HepG2 (cell line): ENCODE data around the gene PPM1K. TPM values are rescaled to one million over a fixed set of nuclear protein-coding genes. Genes with fewer than 3 reads are reported as not detected.

Experiments used
- ATAC-seq: fragments of 200-7000 bp; cut with Tn5 transposase; 3 replicates; pipeline ENCODE4 v1.9.1; 2020; ENCODE audit warnings: mild to moderate bottlenecking, moderate library complexity
- BruUV-seq: library from RNA; stranded (reverse); fragments of 400-500 nt; replicated peaks from 2 replicates; lab custom pipeline; 2021; lab: Mats Ljungman, UMichigan
- CTCF ChIA-PET: fragments of 300-600 bp; formaldehyde crosslinking; extraction: SDS; loops from one replicate; lab custom pipeline; 2021; ENCODE audit warnings: low total read pairs, inconsistent platforms, low intra/inter-chr PET ratio; lab: Yijun Ruan, JAX
- POLR2A ChIA-PET: fragments of 350-600 bp; sonication (Branson Sonifier 250); formaldehyde crosslinking; loops from one replicate; lab custom pipeline; 2020; ENCODE audit warnings: antibody characterized with exemption, inconsistent platforms; lab: Yijun Ruan, JAX
- DNase-seq: peaks from one replicate; pipeline ENCODE4 v3.0.0-alpha.2; 2015; ENCODE audit warnings: low spot score
- FAIRE-seq: peaks from 3 replicates; lab custom pipeline; 2011; peaks lifted over from hg19 to GRCh38; lab: Jason Lieb, UNC
- H2AFZ ChIP-seq: one replicate; pipeline ENCODE4 v1.6.1; 2011; ENCODE audit warnings: low read length, inconsistent platforms
- H3K27ac ChIP-seq: fragments of 300-600 bp; 3 replicates; pipeline ENCODE4 v1.8.0; 2011; ENCODE audit warnings: mixed run types, mild to moderate bottlenecking, mixed read lengths, low read length, inconsistent platforms; ENCODE audit not compliant: insufficient read depth; ENCODE audit errors: extremely low read length
- H3K27me3 ChIP-seq, 2 experiments: fragments of 200-600 bp in 1 of 2; 2 replicates in 1 of 2; 3 replicates in 1 of 2; pipeline versions ENCODE4 v1.6.0 to v1.8.0; 2011; ENCODE audit warnings: low read length in 2 of 2, mild to moderate bottlenecking in 2 of 2, moderate library complexity in 2 of 2, inconsistent platforms in 1 of 2; ENCODE audit not compliant: insufficient read depth in 2 of 2, control insufficient read depth in 1 of 2
- H3K36me3 ChIP-seq, 2 experiments: fragments of 200-600 bp in 1 of 2; replicated peaks in 1 of 2; 2 replicates in 1 of 2; 3 replicates in 1 of 2; pipeline versions ENCODE4 v1.5.1 to v1.8.0; 2011; ENCODE audit warnings: low read length in 2 of 2, inconsistent platforms in 1 of 2; ENCODE audit not compliant: insufficient read depth in 2 of 2, control insufficient read depth in 1 of 2
- H3K4me1 ChIP-seq: 2 replicates; pipeline ENCODE4 v1.5.1; 2012; ENCODE audit warnings: low read length, inconsistent platforms; ENCODE audit not compliant: insufficient read depth
- H3K4me2 ChIP-seq: 2 replicates; pipeline ENCODE4 v1.6.0; 2011; ENCODE audit warnings: low read depth, low read length, inconsistent platforms
- H3K4me3 ChIP-seq, 3 experiments: fragments of 200-600 bp in 1 of 3; sonication (generic), shearing (Covaris generic) in 1 of 3; replicated peaks in 1 of 3; 2 replicates each; pipeline ENCODE4 v1.5.1; 2011 to 2016; ENCODE audit warnings: low read length in 3 of 3, inconsistent platforms in 2 of 3, low read depth in 2 of 3, mild to moderate bottlenecking in 2 of 3, control low read depth in 1 of 3, mixed read lengths in 1 of 3; ENCODE audit not compliant: insufficient read depth in 1 of 3
- H3K79me2 ChIP-seq: one replicate; pipeline ENCODE4 v1.6.1; 2011; ENCODE audit warnings: low read length, inconsistent platforms; ENCODE audit not compliant: insufficient read depth
- H3K9ac ChIP-seq: 2 replicates; pipeline ENCODE4 v1.6.0; 2011; ENCODE audit warnings: mild to moderate bottlenecking, low read depth, low read length, inconsistent platforms; ENCODE audit not compliant: insufficient read depth
- H3K9me3 ChIP-seq: 2 replicates; pipeline ENCODE4 v1.5.1; 2012; ENCODE audit warnings: mild to moderate bottlenecking, low read length
- H4K20me1 ChIP-seq: 2 replicates; pipeline ENCODE4 v1.6.0; 2011; ENCODE audit warnings: inconsistent platforms, mild to moderate bottlenecking, low read length, moderate library complexity; ENCODE audit not compliant: insufficient read depth
- EHMT2 ChIP-seq: fragments of 200-600 bp; sonication (generic); IDR thresholded peaks from 2 replicates; pipeline ENCODE4 v1.7.0; 2017; ENCODE audit warnings: antibody characterized with exemption, low read depth, low read length, borderline replicate concordance
- ELF1 ChIP-seq: sonication (generic); formaldehyde crosslinking; IDR thresholded peaks from 2 replicates; pipeline ENCODE4 v1.4.0; 2020; ENCODE audit warnings: missing genetic modification reagents
- KLF15 ChIP-seq: sonication (generic); formaldehyde crosslinking; IDR thresholded peaks from 2 replicates; pipeline ENCODE4 v1.8.1; 2023; ENCODE audit warnings: borderline replicate concordance, mild to moderate bottlenecking, inconsistent platforms, missing genetic modification reagents, mixed read lengths
- KLF16 ChIP-seq, 2 experiments: sonication (generic) in 1 of 2; formaldehyde crosslinking in 1 of 2; IDR thresholded peaks; 2 replicates each; pipeline versions ENCODE4 v1.6.1 to v1.8.0; 2016 to 2023; ENCODE audit warnings: missing genetic modification reagents in 2 of 2, missing compliant biosample characterization in 1 of 2
- SMARCE1 ChIP-seq: fragments of 450-650 bp; IDR thresholded peaks from 2 replicates; pipeline ENCODE4 v1.6.1; 2017; ENCODE audit warnings: borderline replicate concordance
- SNRNP70 ChIP-seq: fragments of 200-400 bp; formaldehyde crosslinking; IDR thresholded peaks from 2 replicates; pipeline ENCODE4 v1.6.1; 2017; ENCODE audit warnings: mild to moderate bottlenecking, low read depth, low read length, moderate library complexity
- TCF7L2 ChIP-seq: IDR thresholded peaks from 2 replicates; pipeline ENCODE4 v1.6.1; 2011; ENCODE audit warnings: mild to moderate bottlenecking, low read depth, low read length, moderate library complexity
- ZNF274 ChIP-seq: sonication (generic); formaldehyde crosslinking; IDR thresholded peaks from 2 replicates; pipeline ENCODE4 v1.5.1; 2020; ENCODE audit warnings: mild to moderate bottlenecking, missing genetic modification reagents
- ZNF292 ChIP-seq: sonication (generic); formaldehyde crosslinking; IDR thresholded peaks from 2 replicates; pipeline ENCODE4 v1.8.1; 2022; ENCODE audit warnings: mild to moderate bottlenecking, low read depth, missing genetic modification reagents, borderline replicate concordance
- ZNF367 ChIP-seq: sonication (generic); formaldehyde crosslinking; IDR thresholded peaks from 2 replicates; pipeline ENCODE4 v1.4.0; 2020; ENCODE audit warnings: missing genetic modification reagents, borderline replicate concordance
- ZNF577 ChIP-seq: sonication (generic); formaldehyde crosslinking; IDR thresholded peaks from 2 replicates; pipeline ENCODE4 v1.4.0; 2020; ENCODE audit warnings: mild to moderate bottlenecking, low read depth, missing genetic modification reagents, borderline replicate concordance
- ZNF724P ChIP-seq: sonication (generic); formaldehyde crosslinking; IDR thresholded peaks from 2 replicates; pipeline ENCODE4 v1.8.0; 2022; ENCODE audit warnings: missing genetic modification reagents, borderline replicate concordance
- ZSCAN22 ChIP-seq: sonication (generic); formaldehyde crosslinking; IDR thresholded peaks from 2 replicates; pipeline ENCODE4 v1.4.0; 2020; ENCODE audit warnings: mild to moderate bottlenecking, missing genetic modification reagents
- WGBS: methylation state at CpG from one replicate; pipeline ENCODE4 v1.1.6; 2017; ENCODE audit warnings: low lambda C conversion rate; 5-methylcytosine and 5-hydroxymethylcytosine counted together
- in situ Hi-C: cut with HindIII; loops from 2 replicates; pipeline ENCODE4 v1.10.0; 2017; ENCODE audit warnings: low pct_unique_long_range_greater_than_20kb; ENCODE audit not compliant: extremely low pct_ligation_motif_present
- intact Hi-C: fragments of 100-400 bp; cut with micrococcal nuclease; formaldehyde crosslinking; loops from one replicate; pipeline ENCODE4 v1.10.0; 2022; ENCODE audit not compliant: unreplicated experiment
- polyA plus RNA-seq, 8 experiments: library from polyadenylated mRNA; depleted of rRNA in 3 of 8; stranded (reverse) in 7 of 8; unstranded in 1 of 8; fragments of >200 nt; fragmentation: Illumina TruSeq in 4 of 8; extraction: Trizol in 4 of 8; gene quantifications; 2 replicates each; pipeline versions ENCODE4 v1.2.1 to v1.2.3, GENCODE V29; 2011 to 2016; ENCODE audit warnings: low read depth in 4 of 8, missing spikeins in 1 of 8, mixed read lengths in 1 of 8; ENCODE audit not compliant: insufficient read depth in 1 of 8
- total RNA-seq, 5 experiments: library from RNA; depleted of rRNA; stranded (reverse); fragments of >200 nt; fragmentation: Illumina TruSeq; extraction: Trizol; gene quantifications; 2 replicates each; pipeline ENCODE4 v1.2.3, GENCODE V29; 2016; ENCODE audit warnings: low read depth in 1 of 5
- TF ChIP-seq, protein P1 (sequence below): sonication (generic); formaldehyde crosslinking; IDR thresholded peaks from 2 replicates; pipeline ENCODE4 v1.8.0; 2022; ENCODE audit warnings: mild to moderate bottlenecking, missing genetic modification reagents
- TF ChIP-seq, protein P2 (sequence below): sonication (generic); formaldehyde crosslinking; IDR thresholded peaks from 2 replicates; pipeline ENCODE4 v1.4.0; 2020; ENCODE audit warnings: missing genetic modification reagents
- TF ChIP-seq, protein P3 (sequence below): sonication (generic); formaldehyde crosslinking; IDR thresholded peaks from 2 replicates; pipeline ENCODE4 v1.8.0; 2022; ENCODE audit warnings: missing genetic modification reagents, low read depth, mild to moderate bottlenecking, borderline replicate concordance

PPM1K gene
- total and polyA plus RNA-seq, 2 of the 13 experiments (the other 11 are each of a cell fraction or from before 2014, with no cell fraction given) = 11.9 to 17.8 TPM

DNA sequence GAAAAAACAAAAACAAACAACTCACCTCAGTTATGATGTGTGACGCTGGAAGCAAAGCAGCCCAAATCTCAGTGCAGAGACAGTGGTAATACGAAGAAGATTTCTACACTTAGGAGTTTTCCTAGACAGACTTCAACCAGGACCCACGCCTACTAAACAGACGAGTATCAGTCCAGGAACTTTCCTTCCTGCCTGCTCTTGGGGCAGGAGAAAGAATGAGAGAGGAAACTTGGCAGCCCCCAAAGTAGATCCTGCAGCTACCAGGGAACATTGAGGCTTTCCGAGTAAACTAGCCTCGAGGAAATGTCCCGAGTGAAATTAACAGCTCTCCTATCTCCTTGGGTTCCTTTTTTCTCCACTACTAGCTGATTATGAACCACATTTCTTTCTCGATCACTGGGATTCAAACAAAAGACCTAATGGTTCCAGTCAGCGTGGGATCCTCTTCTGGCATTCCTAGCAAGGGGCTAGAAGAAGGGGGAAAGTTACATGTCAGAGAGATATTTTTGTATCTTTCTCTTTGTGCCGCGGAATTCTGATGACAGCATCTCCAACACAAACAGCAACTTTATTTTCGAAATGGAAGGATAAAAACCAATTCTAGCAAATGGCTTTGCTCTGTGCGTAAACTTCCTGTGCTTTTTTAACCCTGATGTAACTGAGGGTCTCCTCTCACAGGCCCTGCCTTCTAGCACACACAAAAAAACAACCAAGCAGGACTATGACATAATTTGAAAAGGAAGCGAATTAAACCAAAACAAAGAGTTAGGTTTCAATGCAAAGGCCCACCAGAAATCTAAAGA lies 53.2 kb downstream of the PPM1K start:
- H4K20me1 ChIP-seq = no peaks in the 10 kb centered on the region
- H3K9ac ChIP-seq = no peak overlapping the region; the same call in 1 of the 2 replicates
- CTCF ChIA-PET = no interaction called here
- intact Hi-C loops = no loop called here
- 20% methylated on average over 14 of the region's 14 CpGs for WGBS
- no peak for DNase-seq
- H2AFZ ChIP-seq = no peak overlapping the region
- no peaks in the 10 kb centered on the region for H3K36me3 ChIP-seq
- in situ Hi-C loops = no loop called here
- no peaks in the 10 kb centered on the region for H3K9me3 ChIP-seq
- no TSS peak for BruUV-seq
- TF ChIP-seq, protein P1, sequence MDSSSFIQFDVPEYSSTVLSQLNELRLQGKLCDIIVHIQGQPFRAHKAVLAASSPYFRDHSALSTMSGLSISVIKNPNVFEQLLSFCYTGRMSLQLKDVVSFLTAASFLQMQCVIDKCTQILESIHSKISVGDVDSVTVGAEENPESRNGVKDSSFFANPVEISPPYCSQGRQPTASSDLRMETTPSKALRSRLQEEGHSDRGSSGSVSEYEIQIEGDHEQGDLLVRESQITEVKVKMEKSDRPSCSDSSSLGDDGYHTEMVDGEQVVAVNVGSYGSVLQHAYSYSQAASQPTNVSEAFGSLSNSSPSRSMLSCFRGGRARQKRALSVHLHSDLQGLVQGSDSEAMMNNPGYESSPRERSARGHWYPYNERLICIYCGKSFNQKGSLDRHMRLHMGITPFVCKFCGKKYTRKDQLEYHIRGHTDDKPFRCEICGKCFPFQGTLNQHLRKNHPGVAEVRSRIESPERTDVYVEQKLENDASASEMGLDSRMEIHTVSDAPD (CRISPR knock-in tag) = no peak
- TF ChIP-seq, protein P2, sequence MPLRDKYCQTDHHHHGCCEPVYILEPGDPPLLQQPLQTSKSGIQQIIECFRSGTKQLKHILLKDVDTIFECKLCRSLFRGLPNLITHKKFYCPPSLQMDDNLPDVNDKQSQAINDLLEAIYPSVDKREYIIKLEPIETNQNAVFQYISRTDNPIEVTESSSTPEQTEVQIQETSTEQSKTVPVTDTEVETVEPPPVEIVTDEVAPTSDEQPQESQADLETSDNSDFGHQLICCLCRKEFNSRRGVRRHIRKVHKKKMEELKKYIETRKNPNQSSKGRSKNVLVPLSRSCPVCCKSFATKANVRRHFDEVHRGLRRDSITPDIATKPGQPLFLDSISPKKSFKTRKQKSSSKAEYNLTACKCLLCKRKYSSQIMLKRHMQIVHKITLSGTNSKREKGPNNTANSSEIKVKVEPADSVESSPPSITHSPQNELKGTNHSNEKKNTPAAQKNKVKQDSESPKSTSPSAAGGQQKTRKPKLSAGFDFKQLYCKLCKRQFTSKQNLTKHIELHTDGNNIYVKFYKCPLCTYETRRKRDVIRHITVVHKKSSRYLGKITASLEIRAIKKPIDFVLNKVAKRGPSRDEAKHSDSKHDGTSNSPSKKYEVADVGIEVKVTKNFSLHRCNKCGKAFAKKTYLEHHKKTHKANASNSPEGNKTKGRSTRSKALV (CRISPR knock-in tag) = no peak
- no peak for TF ChIP-seq KLF16 (CRISPR knock-in tag; IDR thresholded peaks at IDR 0.05)
- no peak for TF ChIP-seq SNRNP70
- no peak for TF ChIP-seq ZNF577 (CRISPR knock-in tag)
- TF ChIP-seq SMARCE1 = no peak
- no peak for TF ChIP-seq ZSCAN22 (CRISPR knock-in tag)
- no peak for TF ChIP-seq ZNF724P (CRISPR knock-in tag)
- no peak for TF ChIP-seq ELF1 (CRISPR knock-in tag)
- TF ChIP-seq ZNF292 (CRISPR knock-in tag) = no peak
- no peak for TF ChIP-seq ZNF367 (CRISPR knock-in tag)
- no peak for TF ChIP-seq EHMT2
- no peak for TF ChIP-seq ZNF274 (CRISPR knock-in tag)
- TF ChIP-seq TCF7L2 = no peak
- TF ChIP-seq KLF15 (CRISPR knock-in tag) = no peak
- TF ChIP-seq, protein P3, sequence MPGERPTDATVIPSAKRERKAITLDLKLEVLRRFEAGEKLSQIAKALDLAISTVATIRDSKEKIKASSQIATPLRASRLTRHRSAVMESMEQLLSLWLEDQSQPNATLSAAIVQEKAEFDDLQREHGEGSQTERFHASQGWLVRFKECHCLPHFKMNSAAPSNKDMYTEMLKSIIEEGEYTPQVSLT = no peak
- TF ChIP-seq, all 625 proteins: peak for 0
- Histone ChIP-seq H3K79me2 (no peaks in the 10 kb centered on the region), H3K27ac (no peak overlapping the region), H3K4me2 (peak overlapping the region; percentile 56), H3K4me1 (peaks cover 10% of the 10 kb centered on the region; the same call in 1 of the 2 replicates), H3K27me3 (no peaks in the 10 kb centered on the region), H3K4me3 (peak overlapping the region in 1 of 3 experiments; percentile 6; a peak in 1 of 6 replicates)
- no peak for FAIRE-seq
- POLR2A ChIA-PET = no interaction called here
- ATAC-seq = peak; percentile 42; the same call in 2 of the 3 replicates
